Heart right ventricle (tissue), 16 donors: ENCODE measurements around the gene SELE. TPM values are rescaled to one million over a fixed set of nuclear protein-coding genes. Genes with fewer than 3 reads are reported as not detected.

Experiments
- ATAC-seq, 8 donors: fragments of 200-7000 bp; cut with Tn5 transposase; one replicate each; pipeline ENCODE4 v1.9.1; 2020; ENCODE audit warnings: mild to moderate bottlenecking in 8 of 8, moderate library complexity in 8 of 8, moderate number of reproducible peaks in 1 of 8
- DNase-seq, 2 donors: peaks; one replicate each; pipeline ENCODE4 v3.0.0-alpha.2; 2020
- H3K27ac ChIP-seq, 10 donors: fragments of 200-600 bp; sonication (generic) in 2 of 10; one replicate each; pipeline versions ENCODE4 v1.5.0 to v1.8.0; 2020 to 2022; ENCODE audit warnings: mild to moderate bottlenecking in 3 of 10
- H3K27me3 ChIP-seq, 7 donors: fragments of 200-600 bp; one replicate each; pipeline ENCODE4 v1.8.0; 2021 to 2022; ENCODE audit warnings: mild to moderate bottlenecking in 2 of 7
- H3K36me3 ChIP-seq, 9 donors: fragments of 200-600 bp; sonication (generic) in 1 of 9; one replicate each; pipeline versions ENCODE4 v1.5.0 to v1.8.0; 2020 to 2022; ENCODE audit warnings: mild to moderate bottlenecking in 2 of 9
- H3K4me1 ChIP-seq, 9 donors: fragments of 200-600 bp; sonication (generic) in 1 of 9; one replicate each; pipeline versions ENCODE4 v1.5.0 to v1.8.0; 2020 to 2022; ENCODE audit warnings: mild to moderate bottlenecking in 4 of 9
- H3K4me3 ChIP-seq, 10 donors: fragments of 200-600 bp; sonication (generic) in 2 of 10; one replicate each; pipeline versions ENCODE4 v1.5.0 to v1.8.0; 2020 to 2022; ENCODE audit warnings: mild to moderate bottlenecking in 7 of 10, moderate library complexity in 2 of 10
- H3K9me3 ChIP-seq, 11 donors: fragments of 200-600 bp in 10 of 11; sonication (generic) in 2 of 11; one replicate each; pipeline versions ENCODE4 v1.5.0 to v1.8.0; 2013 to 2022; ENCODE audit warnings: mild to moderate bottlenecking in 2 of 11, control low read depth in 1 of 11, moderate library complexity in 1 of 11
- CTCF ChIP-seq, 9 donors: fragments of 200-600 bp; sonication (generic) in 2 of 9; IDR thresholded peaks; one replicate each; pipeline versions ENCODE4 v1.5.0 to v1.8.0; 2021 to 2022; ENCODE audit warnings: antibody characterized with exemption in 9 of 9, mild to moderate bottlenecking in 5 of 9, moderate library complexity in 1 of 9
- WGBS, 2 donors: extraction: QIAGEN DNeasy Blood & Tissue Kit; methylation state at CpG; one replicate each; pipeline ENCODE4 v1.1.7; 2013; ENCODE audit warnings: inconsistent platforms in 1 of 2; 5-methylcytosine and 5-hydroxymethylcytosine counted together
- intact Hi-C, 10 donors: fragments of 100-400 bp; cut with DNase I; formaldehyde crosslinking; loops; one replicate each; pipeline versions ENCODE4 v1.11.1 to v1.14.2; 2022
- polyA plus RNA-seq, 2 donors: library from polyadenylated mRNA; stranded (reverse); fragments of 200-250 nt; gene quantifications; one replicate each; pipeline ENCODE4 v1.2.3, GENCODE V29; 2013
- total RNA-seq, 10 donors: library from RNA; stranded (reverse); fragmentation: NEBNext Ultra II Directional in 3 of 10; extraction: Animal tissue kit (Norgen Biotek cat#: 25700) in 3 of 10; gene quantifications; one replicate each; pipeline versions ENCODE4 v1.2.1 to v1.2.4, GENCODE V29; 2021 to 2023
- donor health status: Arrhythmogenic right ventricular cardiomyopathy.
- donor health status: ischemic (EF 13 %, LVEDD 7.1; RV severe dilation, severe dysfunction).
- donor health status: healthy with polysubstance abuse.
- donor health status: DM: no; HTN: yes; CAD: no.
- donor health status: DM: no; HTN: no; CAD: no.
- donor health status: ischemic (EF 25% LVEDD 6.9; RV normal size, moderate dysfunction).
- donor health status: ischemic (EF 25% LVEDD 5.7; RV mildly dilated, moderate dysfunction).
- donor health status: healthy.
- donor health status: DM: yes; HTN: yes; CAD: no.
- donor health status: Ischemic cardiomyopathy.
- donor health status: ischemic (EF 35%, LVEDD 5.7; RV mildly dilated, moderate dysfunction).
- donor health status: nonischemic (EF 11% LVEDD 7.7; RV severe dilation, severe dysfunction).
- donor health status: DM: yes; HTN: yes; CAD: no.
- donor health status: PGD.
- donor health status: ischemic (EF 29% LVEDD 5.4; RV normal size, mild dysfunction).
- donor health status: nonischemic (EF 23%, LVEDD 6.1; RV moderate dilation, normal function).

SELE gene
- total and polyA plus RNA-seq, 12 donors: 0.46 to 15.3 (median 2.9) TPM

DNA sequence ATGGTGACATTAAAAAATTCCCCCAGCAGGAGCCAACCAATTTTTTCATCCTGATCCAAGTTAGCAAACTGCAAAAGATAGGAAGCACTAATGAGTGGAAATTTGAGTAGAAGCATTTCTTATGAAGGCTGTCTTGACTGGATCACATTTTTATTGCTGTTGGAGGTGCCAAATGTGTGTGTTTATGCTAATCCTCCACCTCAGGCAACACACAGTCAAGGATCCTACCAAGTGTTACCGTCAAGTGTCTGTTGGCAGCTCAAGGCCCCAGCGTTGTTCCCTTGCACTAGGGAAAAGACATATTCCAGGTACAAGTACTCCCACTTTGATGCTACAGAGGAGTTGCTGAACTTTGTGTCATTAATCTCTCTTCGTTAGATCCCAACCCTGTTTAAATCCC, 42.6 kb upstream of the SELE start:
- ATAC-seq (no peak), DNase-seq (no peak)
- no peaks in the 10 kb centered on the region for H3K27me3 ChIP-seq
- no peak for TF ChIP-seq CTCF (IDR thresholded peaks at IDR 0.05)
- no peak overlapping the region for H3K4me3 ChIP-seq
- no peak overlapping the region for H3K27ac ChIP-seq
- WGBS, 2 donors: 58 to 69% methylated on average over 3 of the region's 3 CpGs
- no peaks in the 10 kb centered on the region for H3K36me3 ChIP-seq
- intact Hi-C loops: no loop called here
- H3K4me1 ChIP-seq: peaks cover 0 to 4% (median 0%) of the 10 kb centered on the region in 9 donors
- no peaks in the 10 kb centered on the region for H3K9me3 ChIP-seq

DNA sequence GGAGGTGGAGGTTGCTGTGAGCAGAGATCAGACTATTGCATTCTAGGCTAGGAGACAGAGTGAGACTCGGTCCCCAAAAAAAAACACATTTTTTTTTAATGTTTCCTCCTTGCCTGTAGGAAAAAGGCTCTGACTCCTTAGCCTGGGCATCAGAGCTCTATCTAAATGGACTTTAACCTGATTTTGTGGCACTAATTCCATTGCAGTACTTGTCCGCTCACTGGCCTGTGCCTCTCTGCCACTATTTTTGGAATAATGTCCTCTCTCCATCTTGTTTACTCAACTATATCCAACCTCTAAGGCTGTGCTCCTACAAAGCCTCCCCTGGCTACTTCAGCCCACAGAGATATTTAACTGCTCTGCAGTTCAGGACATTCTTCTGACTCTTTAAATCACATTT, 34.3 kb upstream of the SELE start:
- no peak for TF ChIP-seq CTCF (IDR thresholded peaks at IDR 0.05)
- ATAC-seq: no peak
- H3K4me3 ChIP-seq: no peak overlapping the region
- 90 to 91% methylated on average over 2 of the region's 2 CpGs for WGBS, 2 donors
- H3K9me3 ChIP-seq: no peaks in the 10 kb centered on the region
- H3K4me1 ChIP-seq: peaks cover 0 to 3% (median 0%) of the 10 kb centered on the region in 9 donors
- DNase-seq: no peak
- intact Hi-C loops: no loop called here
- H3K27ac ChIP-seq: no peak overlapping the region
- peaks cover 0 to 18% (median 3%) of the 10 kb centered on the region in 7 donors for H3K27me3 ChIP-seq
- H3K36me3 ChIP-seq: no peaks in the 10 kb centered on the region

DNA sequence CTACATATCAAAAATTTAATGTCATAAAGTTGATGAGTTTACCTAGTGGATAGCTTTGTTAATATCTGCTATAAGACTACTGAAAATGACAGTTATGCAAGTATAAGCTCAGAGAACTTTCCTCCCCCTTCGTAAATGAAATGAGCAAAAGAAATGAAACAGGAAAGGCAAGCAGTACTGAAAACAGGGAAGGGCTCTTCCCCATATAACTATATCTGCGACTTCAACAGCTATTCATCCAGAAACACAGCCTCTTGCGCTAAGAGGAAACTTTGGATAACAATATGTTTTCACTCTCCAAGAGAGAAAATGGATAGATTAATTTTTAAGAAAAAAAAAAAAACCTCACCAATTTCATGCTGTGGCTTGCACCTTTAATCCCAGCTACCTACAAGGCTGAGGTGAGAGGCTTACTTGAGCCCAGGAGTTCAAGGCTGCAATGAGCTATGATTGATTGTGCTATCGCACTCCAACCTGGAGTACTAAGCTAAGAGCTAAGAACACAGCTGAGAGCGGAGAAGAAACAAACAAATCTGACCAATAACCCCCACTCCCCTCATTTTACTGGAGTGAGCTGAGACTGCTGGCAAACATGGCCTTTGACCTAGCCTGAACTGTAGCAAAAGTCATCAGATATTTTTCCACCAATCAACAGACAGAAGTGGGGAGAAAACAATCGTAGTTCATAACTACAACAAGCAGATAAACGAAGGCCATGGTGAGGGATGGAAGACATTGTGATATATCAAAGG, 31.9 kb upstream of the SELE start:
- H3K9me3 ChIP-seq: no peaks in the 10 kb centered on the region
- no peak for ATAC-seq
- intact Hi-C loops: no loop called here
- WGBS, 2 donors: 87 to 88% methylated on average over 7 of the region's 7 CpGs
- H3K4me1 ChIP-seq: peaks cover 0 to 3% (median 0%) of the 10 kb centered on the region in 9 donors
- no peak overlapping the region for H3K4me3 ChIP-seq
- H3K27ac ChIP-seq: no peak overlapping the region
- no peaks in the 10 kb centered on the region for H3K36me3 ChIP-seq
- peaks cover 0 to 18% (median 3%) of the 10 kb centered on the region in 7 donors for H3K27me3 ChIP-seq
- no peak for DNase-seq
- TF ChIP-seq CTCF (IDR thresholded peaks at IDR 0.05): no peak

DNA sequence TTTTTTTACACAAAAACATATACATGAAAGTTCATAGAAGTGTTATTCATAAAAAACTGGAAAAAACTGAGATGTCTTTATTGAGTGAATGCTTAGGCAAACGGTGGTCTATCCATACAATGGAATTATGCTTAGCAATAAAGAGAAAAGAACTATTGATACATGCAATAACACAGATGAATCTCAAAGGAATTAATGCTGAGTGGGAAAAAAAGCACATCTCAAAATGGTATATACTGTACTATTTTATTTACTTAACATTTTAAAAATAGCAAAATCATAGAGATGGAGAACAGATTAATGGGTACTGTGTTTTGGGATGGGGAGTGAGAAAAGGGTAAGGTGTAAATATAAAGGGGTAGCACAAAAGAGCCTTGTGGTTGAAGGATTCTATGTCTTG, 31.0 kb upstream of the SELE start:
- no peaks in the 10 kb centered on the region for H3K36me3 ChIP-seq
- peaks cover 0 to 18% (median 3%) of the 10 kb centered on the region in 7 donors for H3K27me3 ChIP-seq
- intact Hi-C loops: no loop called here
- DNase-seq (no peak), ATAC-seq (no peak)
- no peak overlapping the region for H3K4me3 ChIP-seq
- peaks cover 0 to 3% (median 0%) of the 10 kb centered on the region in 9 donors for H3K4me1 ChIP-seq
- no peak for TF ChIP-seq CTCF (IDR thresholded peaks at IDR 0.05)
- H3K9me3 ChIP-seq: no peaks in the 10 kb centered on the region
- H3K27ac ChIP-seq: no peak overlapping the region
- 60 to 78% methylated on average over 1 of the region's 1 CpG for WGBS, 2 donors
